Activated CD4-positive, alpha-beta T cell treated with anti-CD3 and anti-CD28 coated beads for 4 hours (primary cell): ENCODE results near the gene KISS1.
A peak's percentile ranks its signal among the peaks of the same experiment; 100 is the strongest.

Source experiments
- DNase-seq, 2 donors: peaks; one replicate each; pipeline ENCODE4 v3.0.0-alpha.2; 2020

The KISS1 gene

GRCh38 chr1:204153667-204154066 is 42.6 kb downstream of the KISS1 start:
- no peak for DNase-seq

GRCh38 chr1:204152310-204153044 is 43.8 kb downstream of the KISS1 start:
- no peak for DNase-seq

- peak; percentile 49 to 53 for DNase-seq
These were observed 44.6 kb downstream of the KISS1 start, which contains the start of gene ETNK2 for GRCh38 chr1:204151552-204152309. Gene ETNK2, minus strand, starts transcription at chr1:204152044. Its CDS starts 192 bp downstream, at chr1:204151852.

GRCh38 chr1:204150702-204151551 is 45.4 kb downstream of the KISS1 start:
- DNase-seq: no peak

- no peak for DNase-seq
These were observed 46.4 kb downstream of the KISS1 start for GRCh38 chr1:204149635-204150565.

- DNase-seq: no peak
These were observed 47.2 kb downstream of the KISS1 start for GRCh38 chr1:204149107-204149506.

GRCh38 chr1:204147406-204148383 is 48.6 kb downstream of the KISS1 start:
- DNase-seq: no peak

GRCh38 chr1:204146965-204147364 is 49.3 kb downstream of the KISS1 start:
- no peak for DNase-seq

GRCh38 chr1:204146309-204146708 is 50.0 kb downstream of the KISS1 start:
- no peak for DNase-seq

GRCh38 chr1:204145033-204145504 is 51.2 kb downstream of the KISS1 start:
- DNase-seq: no peak

- DNase-seq: no peak
These were observed 52.8 kb downstream of the KISS1 start for GRCh38 chr1:204143276-204144041.

GRCh38 chr1:204142032-204142974 is 54.0 kb downstream of the KISS1 start:
- no peak for DNase-seq

GRCh38 chr1:204141131-204141530 is 55.2 kb downstream of the KISS1 start:
- no peak for DNase-seq
